GM23248 (cell line): ENCODE data around the gene TMEM161A. TPM values are rescaled to one million over a fixed set of nuclear protein-coding genes. Genes with fewer than 3 reads are reported as not detected.

Experiments
- DNase-seq: peaks from one replicate; pipeline ENCODE4 v3.0.0-alpha.2; 2015
- H2AFZ ChIP-seq: fragments of 200-600 bp; sonication (generic); 2 replicates; pipeline ENCODE4 v1.6.1; 2016; ENCODE audit warnings: antibody characterized with exemption
- H3F3A ChIP-seq: fragments of 200-600 bp; sonication (generic); 2 replicates; pipeline ENCODE4 v1.6.1; 2016; ENCODE audit warnings: mild to moderate bottlenecking, antibody characterized with exemption, mixed run types; ENCODE audit not compliant: insufficient read depth
- H3K27ac ChIP-seq: fragments of 200-600 bp; sonication (generic); 2 replicates; pipeline ENCODE4 v1.5.1; 2016; ENCODE audit warnings: mild to moderate bottlenecking
- H3K27me3 ChIP-seq: fragments of 200-600 bp; sonication (generic); replicated peaks from 2 replicates; pipeline ENCODE4 v1.6.1; 2016; ENCODE audit warnings: mild to moderate bottlenecking; ENCODE audit not compliant: insufficient read depth
- H3K36me3 ChIP-seq: fragments of 200-600 bp; sonication (generic); 2 replicates; pipeline ENCODE4 v1.6.1; 2016; ENCODE audit warnings: low read depth, mild to moderate bottlenecking
- H3K4me1 ChIP-seq: fragments of 200-600 bp; sonication (generic); 2 replicates; pipeline ENCODE4 v1.6.1; 2016; ENCODE audit warnings: mild to moderate bottlenecking; ENCODE audit not compliant: insufficient read depth
- H3K4me2 ChIP-seq: fragments of 200-600 bp; sonication (generic); one replicate; pipeline ENCODE4 v1.6.1; 2016; ENCODE audit warnings: mild to moderate bottlenecking; ENCODE audit not compliant: unreplicated experiment
- H3K4me3 ChIP-seq: fragments of 200-600 bp; sonication (generic); 2 replicates; pipeline ENCODE4 v1.5.1; 2016; ENCODE audit warnings: mild to moderate bottlenecking
- H3K79me2 ChIP-seq: fragments of 200-600 bp; sonication (generic); 2 replicates; pipeline ENCODE4 v1.6.1; 2016; ENCODE audit warnings: mild to moderate bottlenecking; ENCODE audit not compliant: insufficient read depth
- H3K9ac ChIP-seq: fragments of 200-600 bp; sonication (generic); 2 replicates; pipeline ENCODE4 v1.6.1; 2016; ENCODE audit warnings: mild to moderate bottlenecking
- H3K9me2 ChIP-seq: fragments of 200-600 bp; sonication (generic); 2 replicates; pipeline ENCODE4 v1.6.1; 2016; ENCODE audit warnings: mixed run types, mild to moderate bottlenecking, moderate library complexity; ENCODE audit not compliant: insufficient read depth
- H3K9me3 ChIP-seq: fragments of 200-600 bp; sonication (generic); one replicate; pipeline ENCODE4 v1.6.1; 2017; ENCODE audit warnings: low read depth
- H4K20me1 ChIP-seq: fragments of 200-600 bp; sonication (generic); 2 replicates; pipeline ENCODE4 v1.6.0; 2016; ENCODE audit not compliant: insufficient read depth
- EZH2 ChIP-seq: fragments of 200-600 bp; sonication (generic); IDR thresholded peaks from 2 replicates; pipeline ENCODE4 v1.6.1; 2018; ENCODE audit warnings: antibody characterized with exemption, mild to moderate bottlenecking; ENCODE audit not compliant: insufficient read depth, poor library complexity, severe bottlenecking
- EZH2phosphoT487 ChIP-seq: fragments of 200-600 bp; sonication (generic); IDR thresholded peaks from 2 replicates; pipeline ENCODE4 v1.6.1; 2018; ENCODE audit warnings: antibody characterized with exemption, moderate library complexity, mild to moderate bottlenecking, low read depth; ENCODE audit not compliant: insufficient read depth
- WGBS, 2 experiments: methylation state at CpG; one replicate each; pipeline ENCODE4 v1.1.6; 2015 to 2017; ENCODE audit warnings: low lambda C conversion rate in 2 of 2, low coverage in 1 of 2; ENCODE audit errors: missing lambda C conversion rate in 2 of 2; 5-methylcytosine and 5-hydroxymethylcytosine counted together
- in situ Hi-C: fragments of 300-500 bp; cut with MboI; formaldehyde crosslinking; loops from 2 replicates; pipeline ENCODE4 v1.15.0; 2020
- polyA plus RNA-seq: library from polyadenylated mRNA; unstranded; fragments of >200 nt; fragmentation: Nextera tagmentation; extraction: Ambion mirVana; gene quantifications from 2 replicates; pipeline ENCODE4 v1.2.1, GENCODE V29; 2016
- total RNA-seq: library from RNA; depleted of rRNA; stranded (reverse); fragments of >200 nt; shearing (Covaris generic); gene quantifications from 2 replicates; pipeline ENCODE4 v1.2.3, GENCODE V29; 2014

The TMEM161A gene
- total and polyA plus RNA-seq, 2 experiments from 2014 or later, result 29.1 to 33.7 TPM

- in situ Hi-C loops, result no loop called here
Observed at GRCh38 chr19:19087676-19088075, 50.6 kb downstream of the TMEM161A start.

DNA sequence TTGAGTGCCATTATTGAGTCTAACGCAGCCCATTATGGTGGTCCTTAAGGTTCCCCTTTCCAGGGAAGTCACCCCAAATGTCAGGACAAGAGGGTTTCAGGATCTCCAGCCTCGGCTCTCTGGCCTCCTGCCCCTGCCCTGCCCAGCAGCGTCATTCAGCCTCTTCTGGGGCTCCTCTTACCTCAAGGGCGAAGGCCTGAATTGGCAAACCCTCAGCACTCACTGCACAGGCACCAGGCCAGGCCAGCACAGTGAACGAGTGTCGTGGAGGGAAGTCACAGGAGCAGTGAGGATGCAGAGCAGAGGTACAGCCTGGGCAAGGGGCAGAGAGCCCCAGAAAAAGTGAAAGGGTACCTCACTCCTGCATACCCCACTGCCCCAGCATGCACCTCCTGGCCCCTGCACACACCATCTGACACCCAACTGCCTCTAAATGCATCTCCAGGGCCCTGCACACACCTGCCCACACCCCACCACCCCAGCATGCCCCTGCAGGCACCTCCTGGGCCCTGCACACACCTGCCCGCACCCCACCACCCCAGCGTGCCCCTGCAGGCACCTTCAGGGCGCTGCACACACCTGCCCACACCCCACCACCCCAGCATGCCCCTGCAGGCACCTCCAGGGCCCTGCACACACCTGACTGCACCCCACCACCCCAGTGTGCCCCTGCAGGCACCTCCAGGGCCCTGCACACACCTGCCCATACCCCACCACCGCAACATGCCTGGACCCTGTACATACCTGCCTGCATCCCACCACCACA is 54.7 kb downstream of the TMEM161A start:
- Histone ChIP-seq H3F3A (no peaks in the 10 kb centered on the region), H3K4me2 (no peak overlapping the region), H4K20me1 (no peaks in the 10 kb centered on the region), H3K4me3 (no peak overlapping the region), H3K4me1 (no peaks in the 10 kb centered on the region), H3K27me3 (no peaks in the 10 kb centered on the region), H3K9me3 (no peaks in the 10 kb centered on the region), H2AFZ (no peak overlapping the region), H3K79me2 (no peaks in the 10 kb centered on the region), H3K9ac (no peak overlapping the region), H3K27ac (no peak overlapping the region), H3K36me3 (no peaks in the 10 kb centered on the region), H3K9me2 (no peaks in the 10 kb centered on the region)
- WGBS, 2 experiments, result 90 to 92% methylated on average over 8 to 9 of the region's 10 CpGs
- no peak for TF ChIP-seq EZH2
- no peak for DNase-seq
- in situ Hi-C loops, result no loop called here

More at GRCh38 chr19:19087676-19088075, 50.6 kb downstream of the TMEM161A start:
- Histone ChIP-seq H3K9me3 (no peaks in the 10 kb centered on the region), H3K4me1 (no peaks in the 10 kb centered on the region), H3K79me2 (no peaks in the 10 kb centered on the region), H3K9me2 (no peaks in the 10 kb centered on the region), H3K4me3 (no peak overlapping the region), H3F3A (no peaks in the 10 kb centered on the region), H3K9ac (no peak overlapping the region), H3K27me3 (no peaks in the 10 kb centered on the region), H4K20me1 (no peaks in the 10 kb centered on the region), H3K36me3 (no peaks in the 10 kb centered on the region), H3K27ac (no peak overlapping the region), H3K4me2 (no peak overlapping the region), H2AFZ (no peak overlapping the region)
- DNase-seq, result no peak
- WGBS, 2 experiments, result 68 to 70% methylated on average over 2 of the region's 2 CpGs
- TF ChIP-seq EZH2phosphoT487 (no peak), EZH2 (no peak)

- Histone ChIP-seq H3K9me3 (no peaks in the 10 kb centered on the region), H3K79me2 (no peaks in the 10 kb centered on the region), H3K9me2 (no peaks in the 10 kb centered on the region), H3K4me1 (no peaks in the 10 kb centered on the region), H2AFZ (no peak overlapping the region), H3K4me3 (no peak overlapping the region), H3K9ac (no peak overlapping the region), H4K20me1 (no peaks in the 10 kb centered on the region), H3F3A (no peaks in the 10 kb centered on the region), H3K4me2 (no peak overlapping the region), H3K27me3 (no peaks in the 10 kb centered on the region), H3K27ac (no peak overlapping the region), H3K36me3 (no peaks in the 10 kb centered on the region)
- no peak for TF ChIP-seq EZH2phosphoT487
- no peak for TF ChIP-seq EZH2
- in situ Hi-C loops, result no loop called here
- WGBS, 2 experiments, result 83 to 84% methylated on average over 16 of the region's 16 CpGs
- DNase-seq, result no peak
Observed at GRCh38 chr19:19081642-19082151, 56.6 kb downstream of the TMEM161A start.

DNA sequence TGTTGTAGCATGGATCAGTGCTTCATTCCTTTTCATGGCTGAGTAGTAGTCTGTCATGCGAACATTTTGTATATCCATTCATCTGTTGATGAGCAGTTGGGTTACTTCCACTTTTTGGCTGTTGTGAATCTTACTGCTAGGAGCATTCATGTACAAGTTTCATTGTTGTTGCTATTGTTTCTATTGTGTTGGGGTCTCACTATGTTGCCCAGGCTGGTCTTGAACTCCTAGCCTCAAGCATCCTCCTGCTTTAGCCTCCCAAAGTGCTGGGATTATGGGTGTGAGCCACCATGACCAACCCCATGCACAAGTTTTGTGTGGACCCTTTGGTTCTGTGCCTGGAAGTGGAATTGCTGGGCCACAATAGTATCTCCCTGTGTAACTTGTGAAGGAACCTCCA is 58.7 kb downstream of the TMEM161A start:
- Histone ChIP-seq H3K9me3 (no peaks in the 10 kb centered on the region), H3K4me2 (no peak overlapping the region), H3K27ac (no peak overlapping the region), H3K79me2 (no peaks in the 10 kb centered on the region), H4K20me1 (no peaks in the 10 kb centered on the region), H3K27me3 (no peaks in the 10 kb centered on the region), H3K4me3 (no peak overlapping the region), H3K9ac (no peak overlapping the region), H3K4me1 (no peaks in the 10 kb centered on the region), H3K9me2 (no peaks in the 10 kb centered on the region), H2AFZ (no peak overlapping the region), H3K36me3 (no peaks in the 10 kb centered on the region), H3F3A (no peaks in the 10 kb centered on the region)
- TF ChIP-seq EZH2 (no peak), EZH2phosphoT487 (no peak)
- in situ Hi-C loops, result no loop called here
- DNase-seq, result no peak
- 100% methylated on average over 1 of the region's 1 CpG for WGBS, 2 experiments
